HG03342 (cell line): ENCODE data around the gene SMTN.

Experiments
- ATAC-seq: cut with Tn5 transposase; IDR thresholded peaks from one replicate; pipeline ENCODE4 v1.9.1; 2021; ENCODE audit warnings: mild to moderate bottlenecking, moderate library complexity; ENCODE audit not compliant: unreplicated experiment

Gene SMTN

DNA sequence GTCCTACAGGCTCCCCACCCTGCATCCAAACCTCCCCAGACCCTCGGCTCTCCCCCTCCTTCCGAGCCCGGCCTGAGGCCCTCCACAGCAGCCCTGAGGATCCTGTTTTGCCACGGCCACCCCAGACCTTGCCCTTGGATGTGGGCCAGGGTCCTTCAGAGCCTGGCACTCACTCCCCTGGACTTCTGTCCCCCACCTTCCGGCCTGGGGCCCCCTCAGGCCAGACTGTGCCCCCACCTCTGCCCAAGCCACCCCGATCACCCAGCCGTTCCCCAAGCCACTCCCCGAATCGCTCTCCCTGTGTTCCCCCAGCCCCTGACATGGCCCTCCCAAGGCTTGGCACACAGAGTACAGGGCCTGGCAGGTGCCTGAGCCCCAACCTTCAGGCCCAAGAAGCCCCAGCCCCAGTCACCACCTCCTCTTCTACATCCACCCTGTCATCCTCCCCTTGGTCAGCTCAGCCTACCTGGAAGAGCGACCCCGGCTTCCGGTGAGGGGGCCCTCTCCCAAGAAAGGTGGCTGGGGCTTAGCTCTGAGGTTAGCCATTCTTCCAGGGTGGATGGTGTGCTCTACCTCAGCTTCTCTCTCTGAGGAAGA is 44.5 kb downstream of the SMTN start:
- no peak for ATAC-seq

DNA sequence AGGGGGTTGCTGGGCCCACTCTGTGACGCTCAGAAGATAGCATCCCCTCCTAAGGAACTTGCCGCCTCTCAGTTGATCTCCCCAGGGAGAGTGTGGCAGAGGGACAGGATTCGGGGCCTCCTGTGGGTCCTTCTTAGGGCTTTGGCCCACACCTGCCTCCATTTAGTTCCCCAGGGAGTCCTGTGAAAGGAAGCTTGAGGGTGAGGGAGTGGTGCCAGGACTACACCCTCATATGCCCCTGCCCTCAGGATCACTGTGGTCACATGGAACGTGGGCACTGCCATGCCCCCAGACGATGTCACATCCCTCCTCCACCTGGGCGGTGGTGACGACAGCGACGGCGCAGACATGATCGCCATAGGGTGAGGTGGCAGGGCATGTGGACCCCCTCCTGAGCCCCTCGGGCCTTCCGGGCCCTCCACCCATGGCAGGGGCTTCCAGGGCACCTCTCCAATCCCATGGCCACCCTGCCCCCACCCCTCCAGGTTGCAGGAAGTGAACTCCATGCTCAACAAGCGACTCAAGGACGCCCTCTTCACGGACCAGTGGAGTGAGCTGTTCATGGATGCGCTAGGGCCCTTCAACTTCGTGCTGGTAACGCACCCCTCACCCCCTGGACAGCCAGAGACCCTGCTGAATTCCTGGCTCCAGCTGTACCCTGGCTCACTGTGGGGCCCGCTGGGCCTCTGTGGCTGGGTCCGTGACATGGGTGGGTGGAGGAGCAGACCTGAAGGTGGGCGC is 45.2 kb downstream of the SMTN start:
- no peak for ATAC-seq

DNA sequence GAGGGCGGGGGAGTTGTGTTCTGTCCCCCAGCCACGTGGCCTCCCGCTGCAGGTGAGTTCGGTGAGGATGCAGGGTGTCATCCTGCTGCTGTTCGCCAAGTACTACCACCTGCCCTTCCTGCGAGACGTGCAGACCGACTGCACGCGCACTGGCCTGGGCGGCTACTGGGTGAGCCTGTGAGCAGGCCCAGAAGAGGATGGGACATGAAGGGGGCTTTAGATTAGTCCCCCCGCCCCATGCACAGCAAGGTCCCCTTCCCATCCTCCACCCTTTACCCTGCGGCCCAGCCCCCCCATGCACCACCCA is 45.7 kb downstream of the SMTN start:
- ATAC-seq: no peak

DNA sequence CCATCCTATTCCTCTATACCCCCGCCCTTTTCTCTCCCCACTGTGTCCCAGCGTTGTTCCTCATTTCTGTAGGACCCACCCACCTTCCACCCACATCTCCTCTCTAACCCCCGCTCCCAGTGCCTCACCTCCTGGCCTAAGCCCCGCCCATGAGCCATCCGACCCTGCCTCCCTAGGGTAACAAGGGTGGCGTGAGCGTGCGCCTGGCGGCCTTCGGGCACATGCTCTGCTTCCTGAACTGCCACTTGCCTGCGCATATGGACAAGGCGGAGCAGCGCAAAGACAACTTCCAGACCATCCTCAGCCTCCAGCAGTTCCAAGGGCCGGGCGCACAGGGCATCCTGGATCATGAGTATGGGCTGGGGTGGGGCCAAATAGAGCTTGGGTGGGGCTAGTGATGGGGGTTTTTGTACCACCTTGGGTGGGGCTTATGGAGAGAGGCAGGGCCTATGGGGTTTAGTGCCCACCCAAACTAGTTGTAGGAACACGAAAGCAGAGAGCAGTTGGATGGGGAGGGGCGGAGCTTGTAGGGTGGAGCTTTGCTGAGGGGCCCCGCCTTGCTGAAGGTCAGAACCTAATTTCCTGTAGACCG is 46.2 kb downstream of the SMTN start:
- no peak for ATAC-seq

DNA sequence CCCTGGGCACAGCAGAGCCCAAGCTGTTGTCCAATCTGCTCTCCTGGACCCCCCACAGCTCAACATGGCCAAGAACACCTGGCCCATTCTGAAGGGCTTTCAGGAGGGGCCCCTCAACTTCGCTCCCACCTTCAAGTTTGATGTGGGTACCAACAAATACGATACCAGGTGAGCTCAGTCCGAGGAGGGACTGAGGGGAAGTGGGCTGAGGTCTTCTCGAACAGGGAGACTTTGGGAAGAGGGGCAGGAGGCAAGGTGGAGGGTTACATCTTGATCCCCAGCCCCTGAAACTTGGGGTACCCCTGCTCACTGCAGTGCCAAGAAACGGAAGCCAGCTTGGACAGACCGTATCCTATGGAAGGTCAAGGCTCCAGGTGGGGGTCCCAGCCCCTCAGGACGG is 47.0 kb downstream of the SMTN start:
- ATAC-seq: no peak

DNA sequence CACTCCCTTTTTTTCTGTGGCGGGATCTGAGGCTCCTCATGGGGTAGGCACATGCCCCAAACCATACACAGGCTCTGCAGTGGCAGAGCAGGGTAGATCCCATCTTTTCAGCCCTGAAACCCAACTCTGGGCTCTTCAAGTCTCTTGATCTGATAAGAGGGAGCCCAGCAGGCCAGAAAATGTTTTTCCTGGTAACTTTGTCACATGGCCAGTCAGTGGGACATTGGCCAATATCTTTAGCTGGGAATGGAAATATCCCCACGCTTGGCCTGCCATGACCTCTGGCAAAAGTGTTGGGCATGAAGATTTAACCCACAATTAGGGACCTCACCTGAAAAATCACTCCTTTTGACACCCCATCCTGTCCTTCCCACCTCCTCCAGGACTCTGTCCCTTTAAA is 49.8 kb downstream of the SMTN start:
- ATAC-seq: no peak

DNA sequence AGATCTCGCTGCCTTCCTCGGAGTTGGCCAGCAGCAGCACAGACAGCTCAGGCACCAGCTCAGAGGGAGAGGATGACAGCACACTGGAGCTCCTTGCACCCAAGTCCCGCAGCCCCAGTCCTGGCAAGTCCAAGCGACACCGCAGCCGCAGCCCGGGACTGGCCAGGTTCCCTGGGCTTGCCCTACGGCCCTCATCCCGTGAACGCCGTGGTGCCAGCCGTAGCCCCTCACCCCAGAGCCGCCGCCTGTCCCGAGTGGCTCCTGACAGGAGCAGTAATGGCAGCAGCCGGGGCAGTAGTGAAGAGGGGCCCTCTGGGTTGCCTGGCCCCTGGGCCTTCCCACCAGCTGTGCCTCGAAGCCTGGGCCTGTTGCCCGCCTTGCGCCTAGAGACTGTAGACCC is 52.8 kb downstream of the SMTN start:
- ATAC-seq: no peak

DNA sequence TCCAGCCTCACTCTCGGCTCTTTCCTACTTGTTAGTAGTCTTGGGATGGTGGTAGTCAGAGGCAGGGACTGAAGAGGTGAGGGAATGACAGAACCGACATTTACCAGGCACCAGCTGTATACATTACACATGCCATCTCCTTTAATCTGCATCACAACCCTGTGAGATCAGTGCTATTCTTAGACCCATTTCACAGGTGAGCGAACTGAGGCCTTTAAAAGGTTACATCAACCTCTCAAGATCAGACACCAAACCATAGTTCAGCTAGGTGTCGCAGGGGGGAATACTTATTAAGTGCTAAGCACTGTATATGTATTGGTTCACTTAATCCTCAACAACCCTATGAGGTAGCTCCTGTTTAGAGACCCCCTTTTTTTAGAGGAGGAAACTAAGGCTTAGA is 53.6 kb downstream of the SMTN start:
- no peak for ATAC-seq

DNA sequence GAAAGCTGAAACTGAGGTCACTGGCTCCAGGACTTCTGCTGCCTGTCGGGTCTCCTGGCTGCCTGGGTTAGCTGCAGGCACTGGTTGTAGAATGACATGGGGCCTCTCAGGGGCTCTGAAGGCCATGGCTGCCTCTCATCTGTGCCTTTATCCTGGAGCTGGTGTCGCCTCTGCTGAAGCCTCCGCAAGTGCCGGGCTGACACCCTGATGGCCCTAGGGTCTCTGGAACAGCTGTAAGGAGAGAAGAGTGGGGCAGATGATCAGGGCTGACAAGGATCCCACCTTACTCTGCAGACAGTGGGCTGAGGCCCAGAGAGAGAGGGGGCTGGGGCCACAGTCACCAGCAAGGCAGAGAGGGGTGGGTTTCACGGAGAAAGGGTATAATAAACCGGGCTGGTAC is 54.6 kb downstream of the SMTN start:
- no peak for ATAC-seq

DNA sequence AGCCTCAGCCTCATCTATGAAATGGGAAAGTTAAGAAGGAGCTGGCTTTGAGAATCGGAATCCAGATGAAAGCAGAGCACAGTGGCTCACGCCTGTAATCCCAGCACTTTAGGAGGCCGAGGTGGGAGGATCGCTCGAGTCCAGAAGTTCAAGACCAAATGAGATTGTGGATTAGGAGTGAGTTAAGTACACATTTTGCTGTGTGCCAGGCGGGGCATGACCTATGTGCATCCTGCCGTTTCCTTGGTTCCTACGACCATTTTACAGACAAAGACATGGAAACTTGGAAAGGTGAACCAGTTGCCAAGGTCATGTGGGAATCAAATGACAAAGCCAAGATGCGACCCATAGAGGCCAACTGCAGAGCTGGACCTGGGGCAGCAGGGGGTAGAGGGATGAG is 55.0 kb downstream of the SMTN start:
- no peak for ATAC-seq

DNA sequence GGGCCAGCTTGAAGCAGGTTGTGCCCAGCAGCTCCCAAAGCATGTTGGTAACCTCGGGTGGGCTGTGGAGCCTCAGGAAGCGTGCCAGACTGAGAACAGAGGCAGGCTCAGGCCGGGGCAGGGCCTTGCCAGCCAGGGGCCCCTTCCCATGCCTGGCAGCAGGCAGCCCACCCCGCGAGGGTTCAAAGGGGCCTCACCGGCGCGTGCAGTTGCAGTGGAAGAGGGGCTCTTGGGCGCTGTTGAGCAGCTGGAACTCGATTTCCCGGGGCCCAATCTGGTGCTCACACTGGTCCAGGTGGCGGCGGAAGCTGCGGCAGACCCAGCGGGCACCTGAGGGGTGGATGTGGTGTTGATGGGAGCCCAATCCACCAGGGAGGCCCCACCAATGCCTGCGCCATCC is 55.6 kb downstream of the SMTN start:
- no peak for ATAC-seq

DNA sequence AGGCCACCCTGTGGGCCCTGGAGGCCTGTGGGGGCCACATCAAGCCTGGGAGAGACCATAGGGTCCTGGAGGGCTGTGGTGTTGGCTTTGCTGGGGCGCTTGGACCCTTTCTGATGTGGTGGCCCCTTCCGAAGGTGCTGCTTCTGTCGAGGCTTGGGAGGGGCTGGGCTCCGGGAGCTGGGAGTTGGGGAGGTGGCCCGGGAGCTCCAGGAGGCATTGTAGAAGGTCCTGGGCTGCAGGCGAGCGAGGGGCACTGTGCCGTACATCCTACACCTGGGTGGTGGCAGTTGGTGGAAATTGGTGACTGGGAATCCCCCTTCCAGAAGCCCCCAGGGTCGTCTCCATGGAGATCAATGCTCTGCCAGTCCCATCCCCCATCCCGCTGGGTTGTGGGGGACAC is 56.6 kb downstream of the SMTN start:
- no peak for ATAC-seq

DNA sequence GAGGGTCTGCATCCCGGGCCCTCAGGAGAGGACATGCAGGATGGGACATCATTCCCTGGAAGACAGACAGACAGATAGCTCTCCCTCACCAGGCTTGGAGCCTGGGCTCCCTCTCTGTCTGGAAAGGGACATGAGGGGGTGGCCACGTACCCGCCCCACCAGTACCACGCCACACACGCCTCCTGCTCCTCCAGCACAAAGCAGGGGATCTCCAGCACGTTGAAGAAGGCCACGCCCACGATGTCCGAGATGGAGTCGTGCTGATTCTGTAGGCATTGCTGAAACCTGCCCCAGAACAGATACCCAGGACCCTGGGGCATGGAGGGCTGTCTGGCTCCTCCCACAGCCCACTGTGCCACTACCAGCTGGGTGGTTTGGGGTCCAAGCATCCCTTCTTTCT is 57.0 kb downstream of the SMTN start:
- no peak for ATAC-seq

DNA sequence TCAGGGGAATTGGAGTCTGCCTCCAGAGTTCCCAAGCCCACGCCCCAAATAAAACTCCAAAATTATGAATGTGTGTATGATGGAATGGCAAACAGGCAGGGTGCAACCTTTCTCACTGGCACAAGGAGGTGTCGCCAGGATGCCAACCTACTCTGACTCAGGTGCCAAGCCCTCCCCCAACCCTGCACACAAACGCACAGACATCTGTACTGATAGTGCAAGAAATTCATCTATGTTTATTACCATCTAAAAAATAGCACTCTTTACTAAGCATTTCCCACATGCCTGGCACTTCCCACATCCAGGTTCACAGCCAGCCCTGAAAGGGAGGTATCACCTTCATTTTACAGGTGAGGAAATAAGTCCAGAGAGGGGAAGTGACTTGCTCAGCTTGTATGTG is 57.9 kb downstream of the SMTN start:
- ATAC-seq: no peak

DNA sequence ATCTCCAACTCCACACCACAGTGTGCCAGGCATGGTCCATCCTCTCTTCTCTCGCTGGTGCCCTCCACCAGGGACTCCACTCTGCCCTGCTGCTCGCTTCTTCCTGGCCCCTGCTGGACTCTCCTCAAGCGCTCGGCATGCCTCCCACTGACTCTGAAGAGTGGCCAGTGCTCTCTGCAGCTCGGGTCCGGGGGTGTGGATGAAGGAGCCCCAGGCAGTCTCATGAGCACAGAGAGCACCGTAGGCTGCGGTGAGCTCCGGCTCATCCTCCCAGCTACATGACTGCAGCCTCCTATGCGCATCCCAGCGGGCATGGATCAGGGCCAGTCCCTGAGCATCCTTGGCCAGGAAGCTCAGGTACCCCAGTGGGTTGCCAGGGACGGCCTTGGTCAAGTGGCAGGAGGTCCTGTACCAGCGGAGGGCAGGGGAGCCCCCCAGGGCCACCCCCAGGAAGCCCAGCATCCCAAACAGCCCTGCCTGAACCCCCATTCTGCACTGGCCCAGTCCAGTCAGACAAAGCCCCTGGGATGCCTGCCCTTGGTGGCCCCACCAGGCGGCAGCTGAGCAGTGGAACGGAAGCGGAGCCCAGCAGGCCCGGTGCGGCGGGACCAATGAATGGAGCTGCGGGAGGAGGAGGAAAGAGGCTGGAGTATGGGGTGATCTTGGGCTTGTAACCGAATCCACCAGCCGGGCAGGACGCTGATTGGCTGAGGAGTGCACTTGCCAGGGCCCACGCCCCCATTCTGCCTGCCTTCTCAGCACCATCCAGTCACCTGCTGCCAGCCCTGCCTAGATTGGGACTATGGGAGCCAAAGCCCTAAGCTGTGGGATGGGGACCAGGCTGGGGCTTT is 59.0 kb downstream of the SMTN start, which contains the start of gene PLA2G3:
Gene PLA2G3 (minus strand): TSS at position 643 of the 851 bp plus-strand sequence. CDS start 154 bp downstream, at position 489.
- ATAC-seq: no peak

DNA sequence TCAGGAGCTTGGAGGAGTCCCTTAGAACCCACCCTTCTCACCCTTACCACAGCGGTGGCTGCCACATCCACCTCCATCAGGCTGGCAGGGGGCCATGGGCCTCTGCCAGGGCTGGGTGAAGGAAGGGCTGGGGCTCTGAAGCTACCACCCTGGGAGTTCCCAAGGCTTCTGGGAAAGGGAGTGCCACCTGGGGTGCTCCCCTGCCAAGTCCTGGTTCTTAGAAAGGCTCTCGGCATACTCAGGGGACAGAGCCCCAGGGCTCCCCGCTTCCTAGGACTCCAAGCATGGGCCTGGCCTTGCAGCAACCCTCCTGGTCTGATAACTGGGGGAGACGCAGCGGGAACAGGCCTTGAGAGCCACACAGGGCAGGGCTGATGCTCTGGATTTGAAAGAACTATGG is 59.6 kb downstream of the SMTN start:
- ATAC-seq: no peak

DNA sequence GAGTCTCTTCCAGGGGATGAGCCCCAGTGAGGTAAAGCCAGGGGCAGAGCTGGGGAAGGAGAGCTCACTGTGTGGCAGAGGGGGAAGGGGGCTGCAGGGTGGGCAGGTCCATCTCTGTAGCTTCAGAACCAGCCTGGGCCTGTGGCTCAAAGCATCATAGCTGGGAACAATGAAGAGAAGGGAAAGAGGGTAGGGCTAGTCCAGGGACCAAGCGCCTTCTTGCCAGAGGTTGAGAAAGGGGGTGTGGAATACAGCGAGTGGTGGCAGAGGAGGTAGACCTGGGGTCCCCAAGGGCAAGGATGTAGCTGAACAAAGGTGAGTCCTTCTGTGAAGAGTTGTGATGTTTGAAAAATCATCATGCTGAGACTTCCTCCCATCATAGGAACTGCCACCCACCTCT is 60.4 kb downstream of the SMTN start:
- ATAC-seq: no peak

DNA sequence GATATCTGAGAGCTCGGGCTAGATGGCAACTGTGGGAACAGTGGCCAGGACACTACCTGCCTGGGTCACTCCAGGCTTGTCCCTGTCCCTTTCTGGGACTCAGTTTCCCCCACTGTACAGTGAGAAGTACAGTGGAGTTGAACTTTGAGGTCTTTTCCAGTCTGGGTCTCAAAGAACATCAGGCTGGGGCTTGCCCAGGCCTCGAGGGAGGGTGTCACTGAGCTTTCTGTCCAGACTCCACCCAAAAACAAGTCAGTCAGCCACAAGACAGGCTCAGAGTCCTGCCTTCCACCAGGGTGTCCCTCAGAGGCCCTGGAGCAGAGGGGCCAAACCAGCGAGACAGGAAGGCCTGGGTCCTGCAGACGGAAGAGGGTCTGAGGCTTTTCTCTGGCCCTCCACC is 61.2 kb downstream of the SMTN start:
- no peak for ATAC-seq

DNA sequence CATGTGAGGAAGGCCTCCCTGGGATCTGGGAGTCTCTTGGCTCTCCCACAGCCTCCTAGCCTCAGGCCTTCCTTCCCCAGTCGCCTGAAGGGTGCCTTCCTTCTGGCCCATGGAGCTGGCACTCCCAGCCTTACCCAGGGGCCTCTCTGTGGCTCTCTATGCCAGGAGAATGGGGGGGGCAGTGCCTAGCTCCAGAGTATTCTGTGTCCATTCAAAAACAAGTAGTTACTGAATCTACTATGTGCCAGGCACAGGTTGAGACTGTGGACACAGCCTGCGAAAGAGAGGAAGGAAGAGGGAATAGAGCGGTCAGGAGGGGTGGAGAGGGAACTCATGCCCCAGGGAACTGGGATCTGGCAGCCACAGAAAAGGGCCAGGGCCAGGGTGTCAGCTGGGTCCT is 61.9 kb downstream of the SMTN start:
- ATAC-seq: no peak

DNA sequence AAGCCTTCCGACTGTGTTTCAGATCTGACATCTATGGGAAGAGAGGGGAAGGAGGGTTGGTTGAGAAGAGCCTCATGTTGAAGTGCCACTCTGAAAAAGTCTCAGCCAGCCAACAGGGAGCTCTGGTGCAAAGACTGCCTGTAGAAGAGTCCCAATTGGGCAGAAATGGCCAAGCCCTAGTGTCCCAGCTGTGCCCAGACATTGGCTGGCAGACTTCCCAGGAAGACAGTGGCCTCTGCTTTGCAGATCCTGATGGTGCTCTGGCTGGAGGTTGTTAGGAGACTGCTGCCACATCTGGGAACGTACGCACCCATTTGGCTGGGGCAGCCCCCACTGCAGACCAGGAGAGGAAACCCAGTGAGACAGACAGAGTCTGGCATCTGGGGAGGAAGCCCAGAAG is 62.4 kb downstream of the SMTN start:
- no peak for ATAC-seq

DNA sequence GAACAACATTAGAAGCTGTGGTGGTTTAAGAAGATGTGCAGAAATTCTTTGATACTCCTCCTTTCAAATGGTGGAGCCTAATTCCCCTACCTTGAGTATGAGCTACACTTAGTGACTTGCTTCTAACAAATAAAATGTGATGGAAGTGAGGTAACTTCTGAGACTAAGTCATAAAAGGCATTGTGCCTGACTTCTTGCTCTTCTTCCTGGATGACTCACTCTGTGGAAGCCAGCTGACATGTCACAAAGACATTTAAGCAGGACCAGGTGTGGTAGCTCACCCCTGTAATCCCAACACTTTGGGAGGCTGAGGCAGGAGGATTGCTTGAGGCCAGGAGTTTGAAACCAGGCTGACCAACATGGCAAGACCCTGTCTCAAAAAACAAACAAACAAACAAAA is 63.1 kb downstream of the SMTN start:
- ATAC-seq: no peak

DNA sequence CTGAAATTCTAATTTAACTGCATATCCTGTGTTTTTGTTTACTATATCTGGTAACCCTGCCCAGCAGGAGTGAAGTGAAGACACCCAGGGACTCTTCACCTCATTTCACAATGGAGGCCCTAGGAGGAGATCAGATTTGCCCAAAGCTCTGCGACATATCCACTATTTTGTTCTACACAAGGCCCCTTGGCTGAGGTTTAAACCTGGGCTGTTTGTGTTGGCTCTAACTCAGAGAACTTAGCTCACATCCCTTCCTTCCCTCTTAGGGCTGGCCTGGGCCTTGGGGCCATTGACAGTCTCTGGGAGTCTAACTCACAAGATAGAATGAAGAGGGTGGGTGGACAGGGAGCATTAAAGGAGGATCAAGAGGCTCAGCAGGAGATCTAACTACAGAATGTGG is 67.4 kb downstream of the SMTN start:
- ATAC-seq: no peak
